Activated CD4-positive, alpha-beta T cell treated with anti-CD3 and anti-CD28 coated beads, Interleukin-2, amount 10 ng/mL, durations not matched to agents 24 days and 14 days (primary cell): ENCODE data around the gene ARHGAP19. TPM values are rescaled to one million over a fixed set of nuclear protein-coding genes. Genes with fewer than 3 reads are reported as not detected.

Experiments
- DNase-seq: peaks from one replicate; pipeline ENCODE4 v3.0.0; 2022
- H3K27ac Mint-ChIP-seq: one replicate; pipeline ENCODE4 v1.8.0; 2022; ENCODE audit warnings: mild to moderate bottlenecking, mixed read lengths
- H3K27me3 Mint-ChIP-seq: one replicate; pipeline ENCODE4 v1.8.0; 2022; ENCODE audit warnings: mixed read lengths
- H3K36me3 Mint-ChIP-seq: one replicate; pipeline ENCODE4 v1.8.0; 2022; ENCODE audit warnings: low read depth, mild to moderate bottlenecking, mixed read lengths
- H3K4me1 Mint-ChIP-seq: one replicate; pipeline ENCODE4 v1.8.0; 2021; ENCODE audit warnings: mixed read lengths
- H3K4me3 Mint-ChIP-seq: one replicate; pipeline ENCODE4 v1.8.0; 2022; ENCODE audit warnings: mild to moderate bottlenecking, moderate library complexity, mixed read lengths
- H3K9me3 Mint-ChIP-seq: one replicate; pipeline ENCODE4 v1.8.0; 2021; ENCODE audit warnings: mixed read lengths
- intact Hi-C: fragments of 100-400 bp; cut with micrococcal nuclease; formaldehyde crosslinking; loops from one replicate; pipeline ENCODE4 v1.15.1; 2023
- total RNA-seq: library from RNA; stranded (reverse); gene quantifications from 2 replicates; pipeline ENCODE4 v1.2.3, GENCODE V29; 2022

ARHGAP19 gene
- total RNA-seq, 1 donor from 2014 or later, result 26.4 TPM

GRCh38 chr10:97196223-97197029, 96.0 kb downstream of the ARHGAP19 start:
- Mint-ChIP-seq H3K36me3 (no peaks in the 10 kb centered on the region), H3K27ac (no peak overlapping the region), H3K4me3 (peak overlapping the region; percentile 76), H3K9me3 (no peaks in the 10 kb centered on the region), H3K4me1 (peaks cover 6% of the 10 kb centered on the region), H3K27me3 (peaks cover 62% of the 10 kb centered on the region)
- DNase-seq, result peak; percentile 88
- intact Hi-C loops, result no loop called here

GRCh38 chr10:97195706-97196222, 96.7 kb downstream of the ARHGAP19 start:
- intact Hi-C loops, result no loop called here
- H3K27me3 Mint-ChIP-seq, result peaks cover 62% of the 10 kb centered on the region
- H3K36me3 Mint-ChIP-seq, result no peaks in the 10 kb centered on the region
- DNase-seq, result no peak
- peaks cover 6% of the 10 kb centered on the region for H3K4me1 Mint-ChIP-seq
- peak overlapping the region; percentile 76 for H3K4me3 Mint-ChIP-seq
- H3K9me3 Mint-ChIP-seq, result no peaks in the 10 kb centered on the region
- no peak overlapping the region for H3K27ac Mint-ChIP-seq

GRCh38 chr10:97192952-97193435, 99.4 kb downstream of the ARHGAP19 start:
- intact Hi-C loops, result no loop called here

GRCh38 chr10:97190450-97190849, 102.0 kb downstream of the ARHGAP19 start:
- intact Hi-C loops, result no loop called here
- Mint-ChIP-seq H3K36me3 (no peaks in the 10 kb centered on the region), H3K27ac (no peak overlapping the region), H3K27me3 (peaks cover 60% of the 10 kb centered on the region), H3K4me3 (no peak overlapping the region), H3K9me3 (no peaks in the 10 kb centered on the region), H3K4me1 (peaks cover 2% of the 10 kb centered on the region)
- no peak for DNase-seq

More at GRCh38 chr10:97192952-97193435, 99.4 kb downstream of the ARHGAP19 start:
- Mint-ChIP-seq H3K27me3 (peaks cover 62% of the 10 kb centered on the region), H3K4me3 (no peak overlapping the region), H3K4me1 (peaks cover 6% of the 10 kb centered on the region), H3K27ac (no peak overlapping the region), H3K9me3 (no peaks in the 10 kb centered on the region), H3K36me3 (no peaks in the 10 kb centered on the region)
- DNase-seq, result no peak

GRCh38 chr10:97188261-97188711, 104.2 kb downstream of the ARHGAP19 start:
- DNase-seq, result no peak
- no peak overlapping the region for H3K27ac Mint-ChIP-seq
- H3K9me3 Mint-ChIP-seq, result no peaks in the 10 kb centered on the region
- peaks cover 4% of the 10 kb centered on the region for H3K4me1 Mint-ChIP-seq
- no peaks in the 10 kb centered on the region for H3K36me3 Mint-ChIP-seq
- H3K4me3 Mint-ChIP-seq, result no peak overlapping the region
- intact Hi-C loops, result no loop called here
- peaks cover 65% of the 10 kb centered on the region for H3K27me3 Mint-ChIP-seq

GRCh38 chr10:97186911-97187310, 105.5 kb downstream of the ARHGAP19 start:
- H3K36me3 Mint-ChIP-seq, result no peaks in the 10 kb centered on the region
- H3K27me3 Mint-ChIP-seq, result peaks cover 62% of the 10 kb centered on the region
- intact Hi-C loops, result no loop called here
- no peak for DNase-seq
- no peak overlapping the region for H3K27ac Mint-ChIP-seq
- peaks cover 4% of the 10 kb centered on the region for H3K4me1 Mint-ChIP-seq
- H3K9me3 Mint-ChIP-seq, result no peaks in the 10 kb centered on the region
- no peak overlapping the region for H3K4me3 Mint-ChIP-seq

GRCh38 chr10:97185326-97186058, 106.9 kb downstream of the ARHGAP19 start, which contains the start of gene SLIT1:
Gene SLIT1 (minus strand): TSS chr10:97185959. CDS start chr10:97185674, 285 bp downstream.
- peaks cover 60% of the 10 kb centered on the region for H3K27me3 Mint-ChIP-seq
- DNase-seq, result no peak
- peak within 1 kb of the TSS; percentile 42 for H3K4me3 Mint-ChIP-seq
- no peak within 1 kb of the TSS for H3K27ac Mint-ChIP-seq
- no peaks in the 10 kb centered on the region for H3K36me3 Mint-ChIP-seq
- H3K4me1 Mint-ChIP-seq, result peaks cover 4% of the 10 kb centered on the region
- intact Hi-C loops, result no loop called here
- no peaks in the 10 kb centered on the region for H3K9me3 Mint-ChIP-seq

- intact Hi-C loops, result no loop called here
- no peaks in the 10 kb centered on the region for H3K9me3 Mint-ChIP-seq
- peaks cover 64% of the 10 kb centered on the region for H3K27me3 Mint-ChIP-seq
- H3K36me3 Mint-ChIP-seq, result no peaks in the 10 kb centered on the region
- H3K4me3 Mint-ChIP-seq, result peak overlapping the region; percentile 23
- peaks cover 4% of the 10 kb centered on the region for H3K4me1 Mint-ChIP-seq
- H3K27ac Mint-ChIP-seq, result no peak overlapping the region
- no peak for DNase-seq
Measured at GRCh38 chr10:97184971-97185325, 107.5 kb downstream of the ARHGAP19 start.

GRCh38 chr10:97183314-97183713, 109.1 kb downstream of the ARHGAP19 start:
- peaks cover 66% of the 10 kb centered on the region for H3K27me3 Mint-ChIP-seq
- no peak overlapping the region for H3K4me3 Mint-ChIP-seq

GRCh38 chr10:97182288-97182990, 110.0 kb downstream of the ARHGAP19 start:
- Mint-ChIP-seq H3K27ac (no peak overlapping the region), H3K36me3 (no peaks in the 10 kb centered on the region), H3K9me3 (no peaks in the 10 kb centered on the region), H3K27me3 (peaks cover 61% of the 10 kb centered on the region), H3K4me1 (peaks cover 4% of the 10 kb centered on the region), H3K4me3 (no peak overlapping the region)
- DNase-seq, result no peak
- intact Hi-C loops, result no loop called here

More at GRCh38 chr10:97183314-97183713, 109.1 kb downstream of the ARHGAP19 start:
- Mint-ChIP-seq H3K36me3 (no peaks in the 10 kb centered on the region), H3K4me1 (peaks cover 4% of the 10 kb centered on the region), H3K27ac (no peak overlapping the region), H3K9me3 (no peaks in the 10 kb centered on the region)
- DNase-seq, result no peak
- intact Hi-C loops, result no loop called here

- H3K9me3 Mint-ChIP-seq, result no peaks in the 10 kb centered on the region
- H3K27ac Mint-ChIP-seq, result no peak overlapping the region
- H3K4me3 Mint-ChIP-seq, result no peak overlapping the region
- H3K36me3 Mint-ChIP-seq, result no peaks in the 10 kb centered on the region
- peaks cover 2% of the 10 kb centered on the region for H3K4me1 Mint-ChIP-seq
- no peak for DNase-seq
- H3K27me3 Mint-ChIP-seq, result peaks cover 47% of the 10 kb centered on the region
- intact Hi-C loops, result no loop called here
Measured at GRCh38 chr10:97180986-97181385, 111.5 kb downstream of the ARHGAP19 start.

GRCh38 chr10:97180363-97180755, 112.1 kb downstream of the ARHGAP19 start:
- DNase-seq, result no peak
- Mint-ChIP-seq H3K27ac (no peak overlapping the region), H3K4me3 (no peak overlapping the region), H3K9me3 (no peaks in the 10 kb centered on the region), H3K4me1 (peaks cover 2% of the 10 kb centered on the region), H3K36me3 (no peaks in the 10 kb centered on the region), H3K27me3 (peaks cover 47% of the 10 kb centered on the region)
- intact Hi-C loops, result no loop called here

GRCh38 chr10:97179731-97180362, 112.6 kb downstream of the ARHGAP19 start:
- no peaks in the 10 kb centered on the region for H3K36me3 Mint-ChIP-seq

More at GRCh38 chr10:97179731-97180362, 112.6 kb downstream of the ARHGAP19 start:
- Mint-ChIP-seq H3K4me3 (no peak overlapping the region), H3K27me3 (peaks cover 45% of the 10 kb centered on the region), H3K9me3 (no peaks in the 10 kb centered on the region), H3K27ac (no peak overlapping the region), H3K4me1 (no peaks in the 10 kb centered on the region)
- intact Hi-C loops, result no loop called here
- no peak for DNase-seq
